SK-N-SH treated with all-trans-retinoic acid at 6 μM for 48 hours (cell line): ENCODE results near the gene CTNS.

Experiments
- TCF4 ChIP-seq: fragments of 250-450 bp; sonication (Bioruptor Pico); IDR thresholded peaks from 2 replicates; pipeline ENCODE4 v1.8.0; 2021; ENCODE audit warnings: mild to moderate bottlenecking, moderate library complexity, borderline replicate concordance
- ZNF565 ChIP-seq: fragments of 450-650 bp; formaldehyde crosslinking; conservative IDR thresholded peaks from 2 replicates; pipeline ENCODE4 v1.5.0; 2020; ENCODE audit warnings: low read depth, mild to moderate bottlenecking, moderate library complexity
- TF ChIP-seq, protein P1 (sequence below): fragments of 250-450 bp; sonication (Bioruptor Pico); IDR thresholded peaks from 2 replicates; pipeline ENCODE4 v1.5.1; 2020; ENCODE audit warnings: low read depth, mild to moderate bottlenecking, moderate library complexity
- TF ChIP-seq, protein P2 (sequence below): fragments of 250-450 bp; sonication (Bioruptor Pico); IDR thresholded peaks from 2 replicates; pipeline ENCODE4 v1.5.0; 2020; ENCODE audit warnings: mild to moderate bottlenecking, moderate library complexity
- TF ChIP-seq, protein P3 (sequence below): fragments of 250-450 bp; sonication (Bioruptor Pico); IDR thresholded peaks from 2 replicates; pipeline ENCODE4 v1.8.0; 2020; ENCODE audit warnings: mild to moderate bottlenecking, moderate library complexity, borderline replicate concordance
- TF ChIP-seq, protein P4 (sequence below): fragments of 250-450 bp; sonication (Bioruptor Pico); IDR thresholded peaks from 2 replicates; pipeline ENCODE4 v1.5.1; 2021; ENCODE audit warnings: mild to moderate bottlenecking, moderate library complexity

DNA sequence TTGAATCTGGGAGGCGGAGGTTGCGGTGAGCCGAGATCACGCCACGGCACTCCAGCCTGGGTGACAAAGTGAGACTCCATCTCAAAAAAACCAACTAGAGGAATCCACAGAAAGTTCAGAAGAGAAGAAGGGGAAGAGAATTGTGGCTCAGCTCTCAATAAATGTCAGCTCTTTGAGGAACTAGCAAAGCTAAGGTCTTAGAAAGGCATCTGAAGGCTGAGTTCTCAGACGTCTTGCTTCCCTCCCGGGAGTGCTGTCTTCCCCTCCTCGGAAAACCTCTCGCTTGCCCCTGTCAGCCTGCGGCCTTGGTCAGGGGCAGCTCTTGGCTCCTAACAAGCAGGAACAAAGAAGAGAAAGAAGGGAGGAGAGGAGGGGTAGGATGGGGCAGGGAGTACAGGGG lies 5.8 kb upstream of the CTNS start:
- TF ChIP-seq, protein P1, sequence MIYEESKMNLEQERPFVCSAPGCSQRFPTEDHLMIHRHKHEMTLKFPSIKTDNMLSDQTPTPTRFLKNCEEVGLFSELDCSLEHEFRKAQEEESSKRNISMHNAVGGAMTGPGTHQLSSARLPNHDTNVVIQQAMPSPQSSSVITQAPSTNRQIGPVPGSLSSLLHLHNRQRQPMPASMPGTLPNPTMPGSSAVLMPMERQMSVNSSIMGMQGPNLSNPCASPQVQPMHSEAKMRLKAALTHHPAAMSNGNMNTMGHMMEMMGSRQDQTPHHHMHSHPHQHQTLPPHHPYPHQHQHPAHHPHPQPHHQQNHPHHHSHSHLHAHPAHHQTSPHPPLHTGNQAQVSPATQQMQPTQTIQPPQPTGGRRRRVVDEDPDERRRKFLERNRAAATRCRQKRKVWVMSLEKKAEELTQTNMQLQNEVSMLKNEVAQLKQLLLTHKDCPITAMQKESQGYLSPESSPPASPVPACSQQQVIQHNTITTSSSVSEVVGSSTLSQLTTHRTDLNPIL: no peak
- TF ChIP-seq, protein P2, sequence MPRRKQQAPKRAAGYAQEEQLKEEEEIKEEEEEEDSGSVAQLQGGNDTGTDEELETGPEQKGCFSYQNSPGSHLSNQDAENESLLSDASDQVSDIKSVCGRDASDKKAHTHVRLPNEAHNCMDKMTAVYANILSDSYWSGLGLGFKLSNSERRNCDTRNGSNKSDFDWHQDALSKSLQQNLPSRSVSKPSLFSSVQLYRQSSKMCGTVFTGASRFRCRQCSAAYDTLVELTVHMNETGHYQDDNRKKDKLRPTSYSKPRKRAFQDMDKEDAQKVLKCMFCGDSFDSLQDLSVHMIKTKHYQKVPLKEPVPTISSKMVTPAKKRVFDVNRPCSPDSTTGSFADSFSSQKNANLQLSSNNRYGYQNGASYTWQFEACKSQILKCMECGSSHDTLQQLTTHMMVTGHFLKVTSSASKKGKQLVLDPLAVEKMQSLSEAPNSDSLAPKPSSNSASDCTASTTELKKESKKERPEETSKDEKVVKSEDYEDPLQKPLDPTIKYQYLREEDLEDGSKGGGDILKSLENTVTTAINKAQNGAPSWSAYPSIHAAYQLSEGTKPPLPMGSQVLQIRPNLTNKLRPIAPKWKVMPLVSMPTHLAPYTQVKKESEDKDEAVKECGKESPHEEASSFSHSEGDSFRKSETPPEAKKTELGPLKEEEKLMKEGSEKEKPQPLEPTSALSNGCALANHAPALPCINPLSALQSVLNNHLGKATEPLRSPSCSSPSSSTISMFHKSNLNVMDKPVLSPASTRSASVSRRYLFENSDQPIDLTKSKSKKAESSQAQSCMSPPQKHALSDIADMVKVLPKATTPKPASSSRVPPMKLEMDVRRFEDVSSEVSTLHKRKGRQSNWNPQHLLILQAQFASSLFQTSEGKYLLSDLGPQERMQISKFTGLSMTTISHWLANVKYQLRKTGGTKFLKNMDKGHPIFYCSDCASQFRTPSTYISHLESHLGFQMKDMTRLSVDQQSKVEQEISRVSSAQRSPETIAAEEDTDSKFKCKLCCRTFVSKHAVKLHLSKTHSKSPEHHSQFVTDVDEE (CRISPR knock-in tag): no peak
- TF ChIP-seq, protein P3, sequence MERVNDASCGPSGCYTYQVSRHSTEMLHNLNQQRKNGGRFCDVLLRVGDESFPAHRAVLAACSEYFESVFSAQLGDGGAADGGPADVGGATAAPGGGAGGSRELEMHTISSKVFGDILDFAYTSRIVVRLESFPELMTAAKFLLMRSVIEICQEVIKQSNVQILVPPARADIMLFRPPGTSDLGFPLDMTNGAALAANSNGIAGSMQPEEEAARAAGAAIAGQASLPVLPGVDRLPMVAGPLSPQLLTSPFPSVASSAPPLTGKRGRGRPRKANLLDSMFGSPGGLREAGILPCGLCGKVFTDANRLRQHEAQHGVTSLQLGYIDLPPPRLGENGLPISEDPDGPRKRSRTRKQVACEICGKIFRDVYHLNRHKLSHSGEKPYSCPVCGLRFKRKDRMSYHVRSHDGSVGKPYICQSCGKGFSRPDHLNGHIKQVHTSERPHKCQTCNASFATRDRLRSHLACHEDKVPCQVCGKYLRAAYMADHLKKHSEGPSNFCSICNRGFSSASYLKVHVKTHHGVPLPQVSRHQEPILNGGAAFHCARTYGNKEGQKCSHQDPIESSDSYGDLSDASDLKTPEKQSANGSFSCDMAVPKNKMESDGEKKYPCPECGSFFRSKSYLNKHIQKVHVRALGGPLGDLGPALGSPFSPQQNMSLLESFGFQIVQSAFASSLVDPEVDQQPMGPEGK (CRISPR knock-in tag): no peak
- no peak for TF ChIP-seq TCF4 (CRISPR knock-in tag)
- TF ChIP-seq ZNF565 (CRISPR knock-in tag): no peak
- TF ChIP-seq, protein P4, sequence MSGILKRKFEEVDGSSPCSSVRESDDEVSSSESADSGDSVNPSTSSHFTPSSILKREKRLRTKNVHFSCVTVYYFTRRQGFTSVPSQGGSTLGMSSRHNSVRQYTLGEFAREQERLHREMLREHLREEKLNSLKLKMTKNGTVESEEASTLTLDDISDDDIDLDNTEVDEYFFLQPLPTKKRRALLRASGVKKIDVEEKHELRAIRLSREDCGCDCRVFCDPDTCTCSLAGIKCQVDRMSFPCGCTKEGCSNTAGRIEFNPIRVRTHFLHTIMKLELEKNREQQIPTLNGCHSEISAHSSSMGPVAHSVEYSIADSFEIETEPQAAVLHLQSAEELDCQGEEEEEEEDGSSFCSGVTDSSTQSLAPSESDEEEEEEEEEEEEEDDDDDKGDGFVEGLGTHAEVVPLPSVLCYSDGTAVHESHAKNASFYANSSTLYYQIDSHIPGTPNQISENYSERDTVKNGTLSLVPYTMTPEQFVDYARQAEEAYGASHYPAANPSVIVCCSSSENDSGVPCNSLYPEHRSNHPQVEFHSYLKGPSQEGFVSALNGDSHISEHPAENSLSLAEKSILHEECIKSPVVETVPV (CRISPR knock-in tag): no peak
